Right ventricle myocardium superior (tissue), 1 donor: ENCODE results near the gene SP140. TPM values are rescaled to one million over a fixed set of nuclear protein-coding genes. Genes with fewer than 3 reads are reported as not detected.
"Not testable (repeated sequence)": the region's sequence is repeated elsewhere in the genome, so short reads cannot be mapped to it uniquely, and the experiment has no call there.

Experiments used
- ATAC-seq: fragments of 200-7000 bp; cut with Tn5 transposase; one replicate; pipeline ENCODE4 v1.9.1; 2020; ENCODE audit warnings: mild to moderate bottlenecking; ENCODE audit not compliant: poor library complexity
- DNase-seq: peaks from one replicate; pipeline ENCODE4 v3.0.0-alpha.2; 2020
- intact Hi-C: fragments of 100-400 bp; cut with DNase I; formaldehyde crosslinking; loops from one replicate; pipeline ENCODE4 v1.11.2; 2022
- total RNA-seq: library from RNA; stranded (reverse); fragmentation: NEBNext Ultra II Directional; extraction: Animal tissue kit (Norgen Biotek cat#: 25700); gene quantifications from one replicate; pipeline ENCODE4 v1.2.1, GENCODE V29; 2021
- donor health status: DM: no; HTN: yes; CAD: no; lungs with severe emphysema.

SP140 gene
- total RNA-seq, 1 donor from 2014 or later, result 0.56 TPM

- DNase-seq, result no peak
- intact Hi-C loops, result no loop called here
- peak; percentile 51 for ATAC-seq
These were observed 93.8 kb downstream of the SP140 start for GRCh38 chr2:230319211-230319862.

- DNase-seq (no peak), ATAC-seq (no peak)
- intact Hi-C loops, result no loop called here
These were observed 95.5 kb downstream of the SP140 start for GRCh38 chr2:230321031-230321430.

GRCh38 chr2:230322561-230323384 lies 97.2 kb downstream of the SP140 start:
- intact Hi-C loops, result no loop called here
- DNase-seq (no peak), ATAC-seq (no peak)

- ATAC-seq, result no peak
- intact Hi-C loops, result no loop called here
These were observed 98.0 kb downstream of the SP140 start for GRCh38 chr2:230323385-230324106.

GRCh38 chr2:230324503-230324902 lies 99.0 kb downstream of the SP140 start:
- no peak for ATAC-seq
- DNase-seq, result no peak
- intact Hi-C loops, result no loop called here

More at GRCh38 chr2:230323385-230324106, 98.0 kb downstream of the SP140 start:
- no peak for DNase-seq

GRCh38 chr2:230325316-230326243 lies 100.0 kb downstream of the SP140 start:
- no peak for ATAC-seq

GRCh38 chr2:230326453-230327417 lies 101.2 kb downstream of the SP140 start, which contains the start of gene SP140L:
Gene SP140L (plus strand): TSS chr2:230327193. CDS start chr2:230327270, 77 bp downstream.
- ATAC-seq (peak; percentile 95), DNase-seq (peak; percentile 86)
- intact Hi-C loops, result no loop called here

More at GRCh38 chr2:230325316-230326243, 100.0 kb downstream of the SP140 start:
- intact Hi-C loops, result no loop called here
- no peak for DNase-seq

GRCh38 chr2:230327418-230328154 lies 102.0 kb downstream of the SP140 start:
- DNase-seq, result no peak
- ATAC-seq, result peak; percentile 33
- intact Hi-C loops, result no loop called here

- no peak for ATAC-seq
- intact Hi-C loops, result no loop called here
- no peak for DNase-seq
These were observed 102.6 kb downstream of the SP140 start for GRCh38 chr2:230328155-230328458.

GRCh38 chr2:230329946-230330605 lies 104.5 kb downstream of the SP140 start:
- no peak for ATAC-seq
- intact Hi-C loops, result no loop called here
- DNase-seq, result no peak

GRCh38 chr2:230330725-230331124 lies 105.2 kb downstream of the SP140 start:
- ATAC-seq, result no peak
- intact Hi-C loops, result no loop called here
- DNase-seq, result no peak

GRCh38 chr2:230335461-230335863 lies 109.9 kb downstream of the SP140 start:
- ATAC-seq, result no peak
- intact Hi-C loops, result no loop called here
- DNase-seq, result no peak

- intact Hi-C loops, result no loop called here
- DNase-seq (no peak), ATAC-seq (no peak)
These were observed 110.4 kb downstream of the SP140 start for GRCh38 chr2:230335864-230336506.

- ATAC-seq, DNase-seq, intact Hi-C loops: not testable (repeated sequence)
These were observed 116.5 kb downstream of the SP140 start for GRCh38 chr2:230341936-230342528.

GRCh38 chr2:230343041-230343624 lies 117.6 kb downstream of the SP140 start:
- ATAC-seq, intact Hi-C loops, DNase-seq: not testable (repeated sequence)
